GM12875 (cell line): ENCODE measurements around the gene CDON.

ENCODE experiments used
- H3K4me3 ChIP-seq: one replicate; pipeline ENCODE4 v1.5.1; 2011; ENCODE audit warnings: low read depth, low read length, control low read depth
- CTCF ChIP-seq: IDR thresholded peaks from 2 replicates; pipeline ENCODE4 v1.5.1; 2011; ENCODE audit warnings: low read depth, mild to moderate bottlenecking, control low read depth, inconsistent platforms, low read length, moderate library complexity, borderline replicate concordance; ENCODE audit not compliant: insufficient read depth

Gene CDON

GRCh38 chr11:125978778-125979407 is 83.8 kb downstream of the CDON start:
- no peak overlapping the region for H3K4me3 ChIP-seq
- TF ChIP-seq CTCF, result no peak

DNA sequence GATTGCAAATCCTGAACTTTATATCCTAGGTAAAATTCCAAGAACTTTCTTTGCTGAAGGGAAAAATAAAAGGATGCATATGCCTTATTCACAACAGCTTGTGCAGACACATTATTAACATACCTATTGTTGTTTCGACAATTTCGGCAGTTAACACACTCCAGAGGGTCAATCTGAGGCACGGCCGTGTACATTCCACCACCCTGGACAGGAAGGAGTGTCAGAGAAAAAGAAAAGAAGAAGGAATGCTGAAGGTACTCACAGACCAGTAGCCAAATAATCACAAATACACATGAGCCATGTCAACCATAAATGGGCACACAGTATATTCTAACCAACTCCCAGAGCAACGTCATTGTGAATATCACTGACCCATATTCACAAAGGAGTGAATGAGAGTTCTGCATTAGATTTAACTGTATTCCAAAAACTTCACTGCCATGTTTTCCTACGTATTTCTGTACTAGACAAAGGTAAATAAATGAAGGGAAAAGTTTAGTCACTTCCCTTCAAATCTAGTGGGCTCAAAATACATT is 84.4 kb downstream of the CDON start:
- TF ChIP-seq CTCF, result no peak
- H3K4me3 ChIP-seq, result no peak overlapping the region

- H3K4me3 ChIP-seq, result no peak overlapping the region
- TF ChIP-seq CTCF, result no peak
Observed at GRCh38 chr11:125977333-125977732, 85.3 kb downstream of the CDON start.

DNA sequence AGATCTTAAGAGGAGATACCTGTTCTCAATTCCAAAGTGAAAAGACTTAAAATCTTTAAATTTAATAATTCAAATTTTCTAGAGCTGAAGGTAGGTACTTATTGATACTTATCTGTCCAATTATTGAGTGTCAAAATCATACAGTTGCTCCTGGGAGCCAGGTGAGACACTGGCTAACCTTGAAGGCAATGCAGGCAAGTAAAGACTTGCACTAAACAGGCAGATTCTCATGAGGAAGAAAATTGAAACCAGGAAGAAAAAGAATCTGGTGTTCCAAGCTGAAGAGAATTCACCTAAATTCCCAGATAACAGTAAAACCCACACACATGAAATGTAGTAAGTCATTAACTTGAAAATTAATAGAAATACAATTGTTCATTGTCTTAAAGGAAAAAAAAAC is 86.5 kb downstream of the CDON start:
- no peak overlapping the region for H3K4me3 ChIP-seq
- TF ChIP-seq CTCF, result no peak

DNA sequence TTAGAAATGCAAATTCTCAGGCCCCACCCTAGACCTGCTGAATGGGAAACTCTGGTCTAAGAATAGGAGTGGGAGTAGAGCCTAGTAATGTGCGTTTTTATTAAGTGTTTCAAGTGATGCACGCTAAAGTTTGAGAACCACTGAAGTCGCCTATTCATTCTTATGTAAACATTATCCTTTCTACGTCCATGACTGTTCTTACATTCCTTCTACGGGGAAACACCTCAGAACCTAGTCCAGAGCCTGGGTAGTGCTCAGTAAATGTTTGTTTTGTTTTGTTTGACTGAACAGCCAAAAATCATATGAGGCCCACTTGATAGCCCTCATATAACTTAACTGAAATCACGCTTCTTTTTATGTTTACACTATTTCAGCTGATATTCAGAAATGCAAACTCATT is 87.0 kb downstream of the CDON start:
- no peak overlapping the region for H3K4me3 ChIP-seq
- no peak for TF ChIP-seq CTCF

- TF ChIP-seq CTCF, result no peak
- H3K4me3 ChIP-seq, result no peak overlapping the region
Observed at GRCh38 chr11:125974284-125974683, 88.4 kb downstream of the CDON start.

DNA sequence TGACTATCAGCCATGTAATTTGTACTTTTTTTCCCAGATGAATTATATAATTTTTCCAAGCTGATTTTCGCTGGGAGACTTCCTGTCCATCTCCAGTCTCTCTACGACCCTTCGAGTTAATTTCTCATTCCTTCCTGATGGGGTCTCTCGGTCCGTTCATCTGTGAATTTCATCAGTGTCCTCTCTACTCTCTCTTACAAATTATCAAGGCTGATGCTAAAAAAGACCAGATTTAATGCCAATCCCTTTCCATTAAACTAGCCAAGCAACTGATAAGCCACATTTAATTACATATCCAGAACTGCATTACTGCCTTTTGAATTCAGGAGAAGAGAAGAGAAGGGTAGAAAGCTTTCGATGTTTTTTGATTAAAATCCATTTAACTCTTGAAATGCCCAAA is 91.0 kb downstream of the CDON start:
- no peak overlapping the region for H3K4me3 ChIP-seq
- TF ChIP-seq CTCF, result no peak
